Astrocyte (in vitro differentiated cells and primary cell): ENCODE measurements around the gene PLEKHG3. TPM values are rescaled to one million over a fixed set of nuclear protein-coding genes. Genes with fewer than 3 reads are reported as not detected.

Experiments used
- DNase-seq: peaks from one replicate; pipeline ENCODE4 v3.0.0-alpha.2; 2010; ENCODE audit warnings: low read depth
- FAIRE-seq: peaks from 2 replicates; lab custom pipeline; 2011; peaks lifted over from hg19 to GRCh38; lab: Jason Lieb, UNC
- H2AFZ ChIP-seq: 2 replicates; pipeline ENCODE4 v1.6.0; 2012; ENCODE audit warnings: low read depth, low read length, inconsistent platforms
- H3K27ac ChIP-seq: 2 replicates; pipeline ENCODE4 v1.5.1; 2011; ENCODE audit warnings: low read depth, low read length, inconsistent platforms
- H3K27me3 ChIP-seq: 2 replicates; pipeline ENCODE4 v1.6.0; 2011; ENCODE audit warnings: low read length, inconsistent platforms; ENCODE audit not compliant: insufficient read depth
- H3K36me3 ChIP-seq: 2 replicates; pipeline ENCODE4 v1.5.1; 2011; ENCODE audit warnings: low read length, inconsistent platforms; ENCODE audit not compliant: insufficient read depth
- H3K4me1 ChIP-seq: 2 replicates; pipeline ENCODE4 v1.5.1; 2011; ENCODE audit warnings: low read length, inconsistent platforms; ENCODE audit not compliant: insufficient read depth
- H3K4me2 ChIP-seq: 2 replicates; pipeline ENCODE4 v1.6.0; 2012; ENCODE audit warnings: low read length, inconsistent platforms
- H3K4me3 ChIP-seq: 2 replicates; pipeline ENCODE4 v1.5.1; 2011; ENCODE audit warnings: low read depth, mild to moderate bottlenecking, low read length, inconsistent platforms; ENCODE audit not compliant: insufficient read depth
- H3K79me2 ChIP-seq: 2 replicates; pipeline ENCODE4 v1.6.0; 2012; ENCODE audit warnings: mild to moderate bottlenecking, low read length, inconsistent platforms; ENCODE audit not compliant: insufficient read depth
- H3K9ac ChIP-seq: 2 replicates; pipeline ENCODE4 v1.6.0; 2012; ENCODE audit warnings: mild to moderate bottlenecking, low read length, inconsistent platforms
- H3K9me3 ChIP-seq: 2 replicates; pipeline ENCODE4 v1.5.1; 2012; ENCODE audit warnings: low read depth, mild to moderate bottlenecking, low read length, inconsistent platforms; ENCODE audit not compliant: insufficient read depth
- H4K20me1 ChIP-seq: 2 replicates; pipeline ENCODE4 v1.6.0; 2012; ENCODE audit warnings: low read length, inconsistent platforms; ENCODE audit not compliant: insufficient read depth
- H3K27ac Mint-ChIP-seq: one replicate; pipeline ENCODE4 v1.8.0; 2021; ENCODE audit warnings: mild to moderate bottlenecking, mixed read lengths; ENCODE audit not compliant: unreplicated experiment
- H3K27me3 Mint-ChIP-seq: one replicate; pipeline ENCODE4 v1.8.0; 2021; ENCODE audit warnings: low read depth, mixed read lengths; ENCODE audit not compliant: unreplicated experiment
- H3K36me3 Mint-ChIP-seq: one replicate; pipeline ENCODE4 v1.8.0; 2021; ENCODE audit warnings: low read depth, mixed read lengths; ENCODE audit not compliant: unreplicated experiment
- H3K4me1 Mint-ChIP-seq: one replicate; pipeline ENCODE4 v1.8.0; 2021; ENCODE audit warnings: low read depth, mixed read lengths; ENCODE audit not compliant: unreplicated experiment
- H3K4me3 Mint-ChIP-seq: one replicate; pipeline ENCODE4 v1.8.0; 2021; ENCODE audit warnings: mild to moderate bottlenecking, moderate library complexity, mixed read lengths; ENCODE audit not compliant: unreplicated experiment
- H3K9me3 Mint-ChIP-seq: one replicate; pipeline ENCODE4 v1.8.0; 2021; ENCODE audit warnings: mild to moderate bottlenecking, mixed read lengths; ENCODE audit not compliant: unreplicated experiment
- CTCF ChIP-seq: IDR thresholded peaks from 2 replicates; pipeline ENCODE4 v1.5.1; 2011; ENCODE audit warnings: low read depth, mild to moderate bottlenecking, inconsistent platforms, low read length, moderate library complexity; ENCODE audit not compliant: insufficient read depth
- EZH2 ChIP-seq: IDR thresholded peaks from 2 replicates; pipeline ENCODE4 v1.6.1; 2012; ENCODE audit warnings: mild to moderate bottlenecking, low read length, inconsistent platforms; ENCODE audit not compliant: insufficient read depth
- total RNA-seq: library from RNA; stranded (reverse); gene quantifications from 2 replicates; pipeline ENCODE4 v1.2.1, GENCODE V29; 2021

Gene PLEKHG3
- total RNA-seq, 1 donor from 2014 or later = 98.6 TPM

GRCh38 chr14:64752909-64753308, 48.7 kb downstream of the PLEKHG3 start:
- FAIRE-seq = no peak
- H3K9me3 Mint-ChIP-seq = no peaks in the 10 kb centered on the region
- H3K9ac ChIP-seq = no peak overlapping the region

DNA sequence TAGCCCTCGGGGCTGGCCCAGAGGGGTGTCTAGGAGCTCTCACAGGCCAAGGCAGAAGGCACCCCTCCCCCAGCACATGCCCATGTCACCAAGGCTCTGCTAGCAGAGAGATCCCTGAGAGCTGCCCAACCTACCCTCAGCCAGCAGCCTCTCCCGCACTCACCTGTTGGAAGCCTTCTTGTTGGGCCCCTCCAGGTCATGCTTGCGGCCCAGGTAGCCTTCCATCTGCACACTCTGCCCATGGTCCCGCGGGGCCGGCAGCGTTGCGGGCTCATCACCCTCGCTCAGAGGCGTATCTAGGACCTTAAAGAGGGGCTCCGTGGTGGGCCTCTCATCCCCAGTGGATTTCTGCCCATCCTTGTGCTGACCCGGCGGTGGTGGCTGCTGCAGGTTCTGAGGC, 49.1 kb downstream of the PLEKHG3 start:
- H3K4me3 Mint-ChIP-seq = no peak overlapping the region

More at GRCh38 chr14:64752909-64753308, 48.7 kb downstream of the PLEKHG3 start:
- H3K27ac ChIP-seq = no peak overlapping the region
- peaks cover 10% of the 10 kb centered on the region for H3K4me1 ChIP-seq
- H3K36me3 Mint-ChIP-seq = peaks cover 3% of the 10 kb centered on the region
- no peaks in the 10 kb centered on the region for H3K27me3 ChIP-seq
- H3K9me3 ChIP-seq = no peaks in the 10 kb centered on the region
- H4K20me1 ChIP-seq = no peaks in the 10 kb centered on the region
- no peaks in the 10 kb centered on the region for H3K36me3 ChIP-seq
- no peak for TF ChIP-seq CTCF
- no peak for DNase-seq
- H3K4me3 Mint-ChIP-seq = no peak overlapping the region
- H3K27me3 Mint-ChIP-seq = no peaks in the 10 kb centered on the region
- no peak overlapping the region for H3K4me3 ChIP-seq
- H3K27ac Mint-ChIP-seq = no peak overlapping the region
- no peak overlapping the region for H3K4me2 ChIP-seq
- H3K4me1 Mint-ChIP-seq = peaks cover 21% of the 10 kb centered on the region
- no peaks in the 10 kb centered on the region for H3K79me2 ChIP-seq
- no peak overlapping the region for H2AFZ ChIP-seq

DNA sequence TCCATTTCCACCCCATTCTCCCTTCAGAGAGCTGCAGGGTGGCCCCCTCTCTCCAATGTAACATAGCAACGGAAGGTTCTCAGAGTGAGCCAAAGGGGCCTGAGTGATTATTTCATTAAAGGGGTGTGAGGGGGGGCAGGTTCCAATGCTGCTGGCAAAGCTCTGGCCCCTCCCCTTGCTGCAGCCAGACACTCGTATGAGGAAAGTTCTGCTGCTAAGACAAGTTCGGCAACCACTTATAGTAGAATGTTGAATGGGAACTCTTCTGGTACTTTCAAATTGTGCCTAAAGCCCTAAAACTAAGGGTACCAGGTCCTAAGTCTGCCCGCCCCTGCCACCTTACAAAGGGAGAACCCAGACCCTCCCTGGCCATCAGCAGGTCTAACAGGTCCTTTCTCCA, 49.8 kb downstream of the PLEKHG3 start:
- DNase-seq (no peak), FAIRE-seq (no peak)
- no peaks in the 10 kb centered on the region for H3K27me3 ChIP-seq
- H3K79me2 ChIP-seq = no peaks in the 10 kb centered on the region
- no peak overlapping the region for H3K27ac ChIP-seq
- Mint-ChIP-seq H3K4me3 (no peak overlapping the region), H3K36me3 (peaks cover 2% of the 10 kb centered on the region), H3K27ac (no peak overlapping the region), H3K9me3 (no peaks in the 10 kb centered on the region), H3K27me3 (no peaks in the 10 kb centered on the region), H3K4me1 (peaks cover 32% of the 10 kb centered on the region)
- no peak overlapping the region for H3K4me3 ChIP-seq
- peaks cover 20% of the 10 kb centered on the region for H3K4me1 ChIP-seq
- TF ChIP-seq CTCF (no peak), EZH2 (no peak)
- H3K4me2 ChIP-seq = no peak overlapping the region
- H3K36me3 ChIP-seq = no peaks in the 10 kb centered on the region
- H3K9ac ChIP-seq = no peak overlapping the region
- no peaks in the 10 kb centered on the region for H4K20me1 ChIP-seq
- H3K9me3 ChIP-seq = no peaks in the 10 kb centered on the region
- H2AFZ ChIP-seq = no peak overlapping the region

More for the DNA sequence above, 49.1 kb downstream of the PLEKHG3 start:
- H4K20me1 ChIP-seq = no peaks in the 10 kb centered on the region
- H3K9me3 Mint-ChIP-seq = no peaks in the 10 kb centered on the region
- TF ChIP-seq EZH2 = no peak
- TF ChIP-seq CTCF = no peak
- H3K79me2 ChIP-seq = no peaks in the 10 kb centered on the region
- FAIRE-seq = no peak
- no peaks in the 10 kb centered on the region for H3K27me3 ChIP-seq
- H3K4me1 Mint-ChIP-seq = peaks cover 25% of the 10 kb centered on the region
- no peak overlapping the region for H2AFZ ChIP-seq
- H3K4me2 ChIP-seq = no peak overlapping the region
- H3K27ac ChIP-seq = no peak overlapping the region
- peaks cover 2% of the 10 kb centered on the region for H3K36me3 Mint-ChIP-seq
- no peak overlapping the region for H3K9ac ChIP-seq
- H3K9me3 ChIP-seq = no peaks in the 10 kb centered on the region
- H3K27ac Mint-ChIP-seq = no peak overlapping the region
- H3K27me3 Mint-ChIP-seq = no peaks in the 10 kb centered on the region
- H3K4me3 ChIP-seq = no peak overlapping the region
- peaks cover 15% of the 10 kb centered on the region for H3K4me1 ChIP-seq
- no peak for DNase-seq
- H3K36me3 ChIP-seq = no peaks in the 10 kb centered on the region
